Panc1 (cell line): Measurements from ENCODE around the gene APCDD1L. TPM values are rescaled to one million over a fixed set of nuclear protein-coding genes. Genes with fewer than 3 reads are reported as not detected.

Source experiments
- ATAC-seq: fragments of 200-7000 bp; cut with Tn5 transposase; 2 replicates; pipeline ENCODE4 v1.9.1; 2020; ENCODE audit warnings: mild to moderate bottlenecking, moderate library complexity
- BruUV-seq: library from RNA; stranded (reverse); fragments of 400-500 nt; replicated peaks from 2 replicates; lab custom pipeline; 2021; lab: Mats Ljungman, UMichigan
- CTCF ChIA-PET: fragments of 300-600 bp; sonication (Branson Sonifier 250); formaldehyde crosslinking; loops from one replicate; lab custom pipeline; 2022; ENCODE audit warnings: antibody characterized with exemption; lab: Charles Lee
- POLR2A ChIA-PET: fragments of 300-600 bp; sonication (Branson Sonifier 250); formaldehyde crosslinking; loops from one replicate; lab custom pipeline; 2022; ENCODE audit warnings: antibody characterized with exemption; lab: Charles Lee
- DNase-seq: peaks from one replicate; pipeline ENCODE4 v3.0.0-alpha.2; 2010; ENCODE audit warnings: low read depth, low spot score
- H3K27ac ChIP-seq: 2 replicates; pipeline ENCODE4 v1.5.1; 2011; ENCODE audit warnings: mild to moderate bottlenecking, low read length, inconsistent platforms
- H3K27me3 ChIP-seq: fragments of 200-500 bp; sonication (Bioruptor generic); 2 replicates; pipeline ENCODE4 v1.6.0; 2014; ENCODE audit warnings: low read length, inconsistent platforms; ENCODE audit not compliant: control insufficient read depth, insufficient read depth
- H3K36me3 ChIP-seq: fragments of 200-500 bp; sonication (Bioruptor generic); 2 replicates; pipeline ENCODE4 v1.5.1; 2014; ENCODE audit warnings: inconsistent platforms, mild to moderate bottlenecking, low read length, moderate library complexity; ENCODE audit not compliant: control insufficient read depth, insufficient read depth
- H3K4me1 ChIP-seq: 2 replicates; pipeline ENCODE4 v1.5.1; 2011; ENCODE audit warnings: inconsistent platforms, mild to moderate bottlenecking, low read length, moderate library complexity; ENCODE audit not compliant: control insufficient read depth, insufficient read depth
- H3K4me3 ChIP-seq, 2 experiments: 2 replicates each; pipeline ENCODE4 v1.5.1; 2011 to 2012; ENCODE audit warnings: low read depth in 2 of 2, low read length in 2 of 2, mild to moderate bottlenecking in 2 of 2, inconsistent platforms in 1 of 2, moderate library complexity in 1 of 2
- H3K9me3 ChIP-seq: fragments of 200-500 bp; sonication (Bioruptor generic); 2 replicates; pipeline ENCODE4 v1.5.1; 2014; ENCODE audit warnings: low read depth, mild to moderate bottlenecking, inconsistent platforms, low read length, moderate library complexity; ENCODE audit not compliant: control insufficient read depth, insufficient read depth
- CTCF ChIP-seq: fragments of 450-650 bp; IDR thresholded peaks from 2 replicates; pipeline ENCODE4 v1.5.1; 2017; ENCODE audit warnings: mild to moderate bottlenecking
- POLR2AphosphoS5 ChIP-seq: IDR thresholded peaks from 2 replicates; pipeline ENCODE4 v1.6.1; 2012; ENCODE audit warnings: mild to moderate bottlenecking, low read depth, low read length, moderate library complexity
- REST ChIP-seq, 2 experiments: IDR thresholded peaks; 2 replicates each; pipeline ENCODE4 v1.6.1; 2011 to 2012; ENCODE audit warnings: low read depth in 2 of 2, control low read depth in 1 of 2, low read length in 1 of 2, mild to moderate bottlenecking in 1 of 2, moderate library complexity in 1 of 2; ENCODE audit not compliant: insufficient read depth in 1 of 2
- SIN3A ChIP-seq: IDR thresholded peaks from 2 replicates; pipeline ENCODE4 v1.6.1; 2012; ENCODE audit warnings: low read depth, mild to moderate bottlenecking, low read length, moderate library complexity, borderline replicate concordance; ENCODE audit not compliant: insufficient read depth
- TCF7L2 ChIP-seq: IDR thresholded peaks from 2 replicates; pipeline ENCODE4 v1.6.1; 2011; ENCODE audit warnings: mild to moderate bottlenecking, low read depth, low read length, inconsistent platforms
- in situ Hi-C: cut with HindIII; loops from 2 replicates; pipeline ENCODE4 v1.10.0; 2016; ENCODE audit warnings: low sequenced_read_pairs, low pct_unique_long_range_greater_than_20kb
- intact Hi-C: fragments of 100-400 bp; cut with micrococcal nuclease; formaldehyde crosslinking; loops from one replicate; pipeline ENCODE4 v1.10.0; 2022; ENCODE audit not compliant: unreplicated experiment
- total RNA-seq: library from RNA; stranded (reverse); gene quantifications from one replicate; pipeline ENCODE4 v1.2.1, GENCODE V29; 2021; ENCODE audit not compliant: unreplicated experiment

APCDD1L gene
- total RNA-seq, 1 experiment from 2014 or later: 0.62 TPM

- TF ChIP-seq REST (IDR thresholded peaks at IDR 0.05; ENCODE audit: insufficient read depth in 1 of 2, low read depth in 2 of 2, low read length in 1 of 2): no peak
- no peak for TF ChIP-seq TCF7L2
- no peak for TF ChIP-seq SIN3A
- TF ChIP-seq CTCF: no peak
- no peak for TF ChIP-seq POLR2AphosphoS5
- H3K4me1 ChIP-seq: peaks cover 7% of the 10 kb centered on the region
- no peaks in the 10 kb centered on the region for H3K36me3 ChIP-seq
- POLR2A ChIA-PET: no interaction called here
- no peak overlapping the region for H3K4me3 ChIP-seq
- CTCF ChIA-PET: no interaction called here
- H3K9me3 ChIP-seq: no peaks in the 10 kb centered on the region
- H3K27ac ChIP-seq: no peak overlapping the region
- DNase-seq: no peak
- no peaks in the 10 kb centered on the region for H3K27me3 ChIP-seq
- no peak for ATAC-seq
- intact Hi-C loops (no loop called here), in situ Hi-C loops (no loop called here)
- no TSS peak for BruUV-seq
Observed at GRCh38 chr20:58546756-58547622, 31.8 kb upstream of the APCDD1L start.

GRCh38 chr20:58546416-58546711 is 31.2 kb upstream of the APCDD1L start:
- ChIA-PET CTCF (no interaction called here), POLR2A (no interaction called here)
- Histone ChIP-seq H3K9me3 (no peaks in the 10 kb centered on the region), H3K36me3 (no peaks in the 10 kb centered on the region), H3K27ac (no peak overlapping the region), H3K4me3 (no peak overlapping the region), H3K4me1 (peaks cover 7% of the 10 kb centered on the region), H3K27me3 (no peaks in the 10 kb centered on the region)
- in situ Hi-C loops: no loop called here
- TF ChIP-seq CTCF (no peak), REST (IDR thresholded peaks at IDR 0.05; ENCODE audit: insufficient read depth in 1 of 2, low read depth in 2 of 2, low read length in 1 of 2) (no peak), POLR2AphosphoS5 (no peak), TCF7L2 (no peak), SIN3A (no peak)
- DNase-seq: no peak
- intact Hi-C loops: no loop called here
- BruUV-seq: no TSS peak
- ATAC-seq: no peak
